HUES6 (cell line): ENCODE results near the gene SFTPA2.
"Not testable (repeated sequence)": the region's sequence is repeated elsewhere in the genome, so short reads cannot be mapped to it uniquely, and the experiment has no call there.

Experiments
- H3K27ac ChIP-seq: 2 replicates; pipeline ENCODE4 v1.7.0; 2013; ENCODE audit warnings: low read depth, mild to moderate bottlenecking, low read length, inconsistent platforms
- H3K27me3 ChIP-seq: 2 replicates; pipeline ENCODE4 v1.6.1; 2013; ENCODE audit warnings: low read length; ENCODE audit not compliant: control insufficient read depth, insufficient read depth
- H3K36me3 ChIP-seq: 2 replicates; pipeline ENCODE4 v1.6.1; 2013; ENCODE audit warnings: low read length; ENCODE audit not compliant: control insufficient read depth, insufficient read depth
- H3K4me1 ChIP-seq: 2 replicates; pipeline ENCODE4 v1.6.1; 2013; ENCODE audit warnings: low read length; ENCODE audit not compliant: control insufficient read depth, insufficient read depth
- H3K4me3 ChIP-seq: 2 replicates; pipeline ENCODE4 v1.5.1; 2013; ENCODE audit warnings: low read depth, low read length
- H3K9ac ChIP-seq: one replicate; pipeline ENCODE4 v1.6.1; 2013; ENCODE audit warnings: mild to moderate bottlenecking, low read length
- H3K9me3 ChIP-seq: 2 replicates; pipeline ENCODE4 v1.6.1; 2013; ENCODE audit warnings: low read depth, low read length; ENCODE audit not compliant: control insufficient read depth, insufficient read depth

SFTPA2 gene

DNA sequence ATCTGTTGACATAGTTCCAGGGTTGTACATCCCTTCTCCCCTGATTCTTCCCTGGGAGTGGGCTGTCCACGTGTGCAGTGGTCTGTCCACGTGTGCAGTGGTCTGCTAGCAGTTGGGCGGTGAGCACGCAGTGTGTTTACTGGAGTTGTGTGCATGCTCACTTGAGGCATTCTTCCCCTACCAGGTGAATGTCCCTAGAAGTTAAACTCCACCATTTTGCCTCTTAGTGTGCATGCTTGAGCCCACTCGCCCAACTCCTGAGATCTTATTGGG lies 26.4 kb downstream of the SFTPA2 start:
- not testable (repeated sequence) for H3K27me3 ChIP-seq, H3K27ac ChIP-seq, H3K9me3 ChIP-seq, H3K4me1 ChIP-seq, H3K4me3 ChIP-seq, H3K36me3 ChIP-seq, H3K9ac ChIP-seq

GRCh38 chr10:79533142-79533902 lies 26.9 kb downstream of the SFTPA2 start:
- not testable (repeated sequence) for H3K4me3 ChIP-seq, H3K9me3 ChIP-seq, H3K4me1 ChIP-seq, H3K27ac ChIP-seq, H3K27me3 ChIP-seq, H3K36me3 ChIP-seq, H3K9ac ChIP-seq

DNA sequence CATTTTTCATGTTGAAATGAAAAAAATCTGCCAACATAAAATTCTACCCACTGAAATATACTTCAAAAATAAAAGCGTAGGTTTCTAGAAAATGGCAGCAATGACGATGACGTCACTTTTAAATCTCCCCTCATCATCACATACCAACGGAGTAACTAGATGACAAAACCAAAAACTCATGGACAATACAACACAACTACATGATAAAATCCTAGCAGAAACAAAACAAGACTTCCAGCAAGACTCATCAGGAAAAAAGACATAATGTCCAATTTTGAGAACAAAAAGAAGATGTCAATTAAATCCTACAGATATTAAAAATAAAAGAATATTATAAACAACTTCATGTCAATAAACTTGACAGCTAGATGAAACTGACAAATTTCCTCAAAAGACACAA lies 31.9 kb downstream of the SFTPA2 start:
- not testable (repeated sequence) for H3K9me3 ChIP-seq, H3K4me3 ChIP-seq

GRCh38 chr10:79525049-79525710 lies 35.0 kb downstream of the SFTPA2 start:
- not testable (repeated sequence) for H3K27me3 ChIP-seq, H3K4me3 ChIP-seq

More for the DNA sequence above, 31.9 kb downstream of the SFTPA2 start:
- not testable (repeated sequence) for H3K36me3 ChIP-seq, H3K27ac ChIP-seq, H3K4me1 ChIP-seq, H3K27me3 ChIP-seq, H3K9ac ChIP-seq

GRCh38 chr10:79523157-79523853 lies 36.9 kb downstream of the SFTPA2 start:
- not testable (repeated sequence) for H3K9me3 ChIP-seq, H3K36me3 ChIP-seq, H3K4me3 ChIP-seq, H3K9ac ChIP-seq, H3K27me3 ChIP-seq, H3K4me1 ChIP-seq, H3K27ac ChIP-seq

More at GRCh38 chr10:79525049-79525710, 35.0 kb downstream of the SFTPA2 start:
- H3K4me1 ChIP-seq, H3K9ac ChIP-seq, H3K27ac ChIP-seq, H3K36me3 ChIP-seq, H3K9me3 ChIP-seq: not testable (repeated sequence)

GRCh38 chr10:79522464-79522863 lies 37.7 kb downstream of the SFTPA2 start:
- not testable (repeated sequence) for H3K27me3 ChIP-seq, H3K27ac ChIP-seq, H3K4me3 ChIP-seq, H3K9ac ChIP-seq, H3K4me1 ChIP-seq, H3K36me3 ChIP-seq, H3K9me3 ChIP-seq

GRCh38 chr10:79521751-79522150 lies 38.5 kb downstream of the SFTPA2 start:
- H3K4me1 ChIP-seq, H3K36me3 ChIP-seq, H3K9ac ChIP-seq, H3K27ac ChIP-seq, H3K4me3 ChIP-seq, H3K27me3 ChIP-seq, H3K9me3 ChIP-seq: not testable (repeated sequence)

DNA sequence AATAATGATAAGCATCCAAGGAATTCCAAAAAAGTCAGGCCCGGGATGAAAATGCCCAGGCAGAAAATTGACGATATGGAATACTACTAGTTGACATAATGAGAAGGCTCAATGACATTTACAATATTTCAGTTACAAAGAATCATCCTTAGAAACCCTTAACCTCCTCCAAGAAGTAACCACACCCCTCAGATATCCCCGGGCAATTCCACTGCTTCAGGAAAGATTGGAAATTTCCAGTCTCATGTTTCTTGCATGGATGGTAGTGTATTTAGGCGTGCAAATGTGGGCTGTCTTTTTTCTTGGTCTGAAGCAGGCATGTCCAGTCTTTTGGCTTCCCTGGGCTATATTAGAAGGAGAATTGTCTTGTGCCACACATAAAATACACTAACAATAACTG lies 42.6 kb downstream of the SFTPA2 start:
- H3K27ac ChIP-seq, H3K27me3 ChIP-seq, H3K9me3 ChIP-seq, H3K36me3 ChIP-seq, H3K9ac ChIP-seq, H3K4me1 ChIP-seq, H3K4me3 ChIP-seq: not testable (repeated sequence)

DNA sequence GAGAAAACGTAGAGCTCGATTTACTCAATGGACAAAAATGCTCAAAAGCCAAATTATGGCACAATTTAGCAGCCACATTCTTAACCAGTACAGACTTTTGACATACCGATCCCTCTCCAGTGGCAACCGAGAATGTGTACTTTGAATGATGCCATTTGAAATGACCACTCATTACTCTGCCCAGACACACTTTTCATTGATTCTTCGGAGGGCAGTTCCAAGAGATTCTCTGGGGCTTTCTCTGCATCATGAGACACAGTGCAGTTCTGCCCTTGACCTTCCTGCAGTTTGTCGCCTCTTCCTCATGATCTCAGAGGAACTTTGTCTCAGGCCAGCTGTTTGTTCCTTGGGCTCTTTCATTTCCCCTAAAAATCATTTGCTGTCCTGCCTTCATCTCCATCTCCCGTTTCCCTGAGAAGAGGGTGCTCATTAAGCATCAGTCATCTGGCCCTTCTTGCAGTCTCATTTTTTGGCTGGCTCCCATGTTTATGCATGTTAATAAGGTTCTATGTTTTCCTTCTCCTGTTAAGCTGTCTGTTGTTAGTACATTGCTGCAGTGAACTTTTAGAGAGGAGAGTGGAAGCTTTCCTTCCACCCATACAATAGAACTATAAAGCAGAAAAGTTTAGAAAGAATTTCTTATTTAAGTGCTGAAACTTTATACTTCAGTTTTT lies 43.5 kb downstream of the SFTPA2 start:
- H3K4me3 ChIP-seq, H3K27ac ChIP-seq, H3K36me3 ChIP-seq, H3K9ac ChIP-seq, H3K4me1 ChIP-seq, H3K27me3 ChIP-seq, H3K9me3 ChIP-seq: not testable (repeated sequence)

GRCh38 chr10:79511891-79512583 lies 48.2 kb downstream of the SFTPA2 start, which contains the start of gene EIF5AL1:
Gene EIF5AL1 (plus strand): TSS chr10:79512533. CDS start chr10:79512650, 117 bp downstream.
- not testable (repeated sequence) for H3K4me3 ChIP-seq, H3K36me3 ChIP-seq, H3K9ac ChIP-seq, H3K9me3 ChIP-seq, H3K27ac ChIP-seq, H3K4me1 ChIP-seq
- peaks cover 12% of the 10 kb centered on the region; the same call in 1 of the 2 replicates for H3K27me3 ChIP-seq
